IMR-90 (cell line): ENCODE measurements around the gene TOP2A. TPM values are rescaled to one million over a fixed set of nuclear protein-coding genes. Genes with fewer than 3 reads are reported as not detected.
A peak's percentile ranks its signal among the peaks of the same experiment; 100 is the strongest.

ENCODE experiments used
- ATAC-seq: fragments of 200-7000 bp; cut with Tn5 transposase; 2 replicates; pipeline ENCODE4 v1.9.1; 2020; ENCODE audit warnings: low read depth, mild to moderate bottlenecking, moderate library complexity
- BruUV-seq: library from RNA; stranded (reverse); fragments of 400-500 nt; replicated peaks from 2 replicates; lab custom pipeline; 2021; lab: Mats Ljungman, UMichigan
- CTCF ChIA-PET: fragments of 300-600 bp; formaldehyde crosslinking; extraction: SDS; loops from one replicate; lab custom pipeline; 2021; ENCODE audit warnings: antibody characterized with exemption; lab: Yijun Ruan, JAX
- POLR2A ChIA-PET: fragments of 300-600 bp; sonication (Branson Sonifier 250); formaldehyde crosslinking; loops from one replicate; lab custom pipeline; 2022; ENCODE audit warnings: antibody characterized with exemption; ENCODE audit not compliant: unreplicated experiment; lab: Charles Lee
- DNase-seq: peaks from one replicate; pipeline ENCODE4 v3.0.0; 2013
- H2AFZ ChIP-seq: replicated peaks from 2 replicates; pipeline ENCODE3; 2013; ENCODE audit warnings: low read length, mild to moderate bottlenecking; ENCODE audit not compliant: poor library complexity
- H2AK5ac ChIP-seq: 2 replicates; pipeline ENCODE4 v1.6.1; 2013; ENCODE audit warnings: low read depth, low read length, inconsistent platforms
- H2AK9ac ChIP-seq: replicated peaks from 2 replicates; pipeline ENCODE3; 2013; ENCODE audit warnings: mild to moderate bottlenecking, low read depth, low read length, moderate library complexity; ENCODE audit not compliant: poor library complexity
- H2BK120ac ChIP-seq: 2 replicates; pipeline ENCODE4 v1.6.1; 2013; ENCODE audit warnings: low read depth, low read length, inconsistent platforms
- H2BK15ac ChIP-seq: 3 replicates; pipeline ENCODE4 v1.6.1; 2013; ENCODE audit warnings: low read depth, low read length, inconsistent platforms
- H2BK20ac ChIP-seq: 2 replicates; pipeline ENCODE4 v1.6.1; 2013; ENCODE audit warnings: low read depth, mild to moderate bottlenecking, inconsistent platforms, low read length, moderate library complexity
- H2BK5ac ChIP-seq: 2 replicates; pipeline ENCODE4 v1.6.1; 2013; ENCODE audit warnings: mild to moderate bottlenecking, low read depth, low read length, inconsistent platforms; ENCODE audit not compliant: poor library complexity, severe bottlenecking
- H3K14ac ChIP-seq: replicated peaks from 2 replicates; pipeline ENCODE4 v1.6.1; 2013; ENCODE audit warnings: low read depth, low read length, inconsistent platforms
- H3K18ac ChIP-seq: 2 replicates; pipeline ENCODE4 v1.6.1; 2013; ENCODE audit warnings: low read depth, low read length, control low read depth
- H3K23ac ChIP-seq: 2 replicates; pipeline ENCODE4 v1.6.1; 2013; ENCODE audit warnings: low read depth, low read length, inconsistent platforms
- H3K27ac ChIP-seq: 2 replicates; pipeline ENCODE4 v1.5.1; 2013; ENCODE audit warnings: mild to moderate bottlenecking, control low read depth, low read length; ENCODE audit not compliant: insufficient read depth
- H3K27me3 ChIP-seq: 2 replicates; pipeline ENCODE4 v1.6.1; 2013; ENCODE audit warnings: low read length; ENCODE audit not compliant: control insufficient read depth, insufficient read depth
- H3K36me3 ChIP-seq: 2 replicates; pipeline ENCODE4 v1.6.1; 2013; ENCODE audit warnings: low read length, mixed read lengths; ENCODE audit not compliant: control insufficient read depth, insufficient read depth
- H3K4ac ChIP-seq: 2 replicates; pipeline ENCODE4 v1.6.1; 2013; ENCODE audit warnings: low read depth, low read length, inconsistent platforms
- H3K4me1 ChIP-seq: 2 replicates; pipeline ENCODE4 v1.6.1; 2013; ENCODE audit warnings: low read length, mixed read lengths; ENCODE audit not compliant: control insufficient read depth, insufficient read depth
- H3K4me2 ChIP-seq: 2 replicates; pipeline ENCODE4 v1.6.1; 2013; ENCODE audit warnings: low read depth, mild to moderate bottlenecking, control low read depth, low read length, moderate library complexity
- H3K4me3 ChIP-seq: 2 replicates; pipeline ENCODE4 v1.5.1; 2013; ENCODE audit warnings: low read depth, mild to moderate bottlenecking, control low read depth, low read length, moderate library complexity; ENCODE audit not compliant: insufficient read depth
- H3K56ac ChIP-seq: 2 replicates; pipeline ENCODE4 v1.6.1; 2013; ENCODE audit warnings: low read length, inconsistent platforms; ENCODE audit not compliant: insufficient read depth; ENCODE audit errors: extremely low read depth
- H3K79me1 ChIP-seq, 2 experiments: 2 replicates each; pipeline ENCODE4 v1.6.1; 2013; ENCODE audit warnings: low read length in 2 of 2, inconsistent platforms in 1 of 2, low read depth in 1 of 2
- H3K9ac ChIP-seq: 2 replicates; pipeline ENCODE4 v1.6.1; 2013; ENCODE audit warnings: low read depth, low read length, control low read depth
- H3K9me1 ChIP-seq: 2 replicates; pipeline ENCODE4 v1.6.1; 2013; ENCODE audit warnings: low read length, inconsistent platforms; ENCODE audit not compliant: insufficient read depth
- H3K9me3 ChIP-seq: 2 replicates; pipeline ENCODE4 v1.6.1; 2013; ENCODE audit warnings: low read length; ENCODE audit not compliant: control insufficient read depth, insufficient read depth
- H4K20me1 ChIP-seq: 2 replicates; pipeline ENCODE4 v1.6.1; 2013; ENCODE audit warnings: low read length, inconsistent platforms; ENCODE audit not compliant: insufficient read depth
- H4K5ac ChIP-seq: 2 replicates; pipeline ENCODE4 v1.6.1; 2013; ENCODE audit warnings: mild to moderate bottlenecking, low read depth, low read length, control low read depth
- H4K8ac ChIP-seq, 2 experiments: 2 replicates each; pipeline ENCODE4 v1.6.1; 2013; ENCODE audit warnings: low read depth in 2 of 2, low read length in 2 of 2, control low read depth in 1 of 2, inconsistent platforms in 1 of 2
- H4K91ac ChIP-seq: 2 replicates; pipeline ENCODE4 v1.6.1; 2013; ENCODE audit warnings: low read depth, low read length, inconsistent platforms; ENCODE audit not compliant: insufficient read depth
- CEBPB ChIP-seq: IDR thresholded peaks from 2 replicates; pipeline ENCODE4 v1.6.1; 2012; ENCODE audit warnings: low read depth, low read length, improper control_type of control experiment
- CHD1 ChIP-seq: IDR thresholded peaks from 2 replicates; pipeline ENCODE4 v1.6.1; 2012; ENCODE audit warnings: low read depth, low read length, improper control_type of control experiment
- CTCF ChIP-seq: conservative IDR thresholded peaks from 2 replicates; pipeline ENCODE4 v1.5.1; 2012; ENCODE audit warnings: mild to moderate bottlenecking, low read depth, low read length, improper control_type of control experiment
- FOS ChIP-seq: fragments of 150-350 bp; IDR thresholded peaks from 2 replicates; pipeline ENCODE4 v1.6.1; 2016; ENCODE audit warnings: low read depth, low read length
- MAFK ChIP-seq: IDR thresholded peaks from 2 replicates; pipeline ENCODE4 v1.6.1; 2012; ENCODE audit warnings: low read depth, low read length, improper control_type of control experiment
- MAZ ChIP-seq: IDR thresholded peaks from 2 replicates; pipeline ENCODE4 v1.6.1; 2012; ENCODE audit warnings: low read depth, mild to moderate bottlenecking, low read length, improper control_type of control experiment, moderate library complexity, borderline replicate concordance
- NFE2L2 ChIP-seq: fragments of 150-350 bp; IDR thresholded peaks from 2 replicates; pipeline ENCODE4 v1.6.1; 2016; ENCODE audit warnings: low read depth, mild to moderate bottlenecking, low read length
- POLR2A ChIP-seq: IDR thresholded peaks from 2 replicates; pipeline ENCODE4 v1.6.1; 2012; ENCODE audit warnings: mild to moderate bottlenecking, low read depth, low read length
- RAD21 ChIP-seq: IDR thresholded peaks from 2 replicates; pipeline ENCODE4 v1.6.1; 2012; ENCODE audit warnings: low read length, improper control_type of control experiment
- RCOR1 ChIP-seq: IDR thresholded peaks from 2 replicates; pipeline ENCODE4 v1.6.1; 2012; ENCODE audit warnings: mild to moderate bottlenecking, low read length, improper control_type of control experiment; ENCODE audit not compliant: insufficient replicate concordance
- USF2 ChIP-seq: fragments of 150-350 bp; IDR thresholded peaks from 2 replicates; pipeline ENCODE4 v1.6.1; 2017; ENCODE audit warnings: mild to moderate bottlenecking, antibody characterized with exemption, low read length, low read depth
- WGBS, 2 experiments: methylation state at CpG; one replicate each; pipeline versions ENCODE4 v1.1.5 to v1.1.7; 2013; ENCODE audit warnings: missing lambda C conversion rate in 2 of 2; ENCODE audit not compliant: insufficient read length in 1 of 2; ENCODE audit errors: extremely low coverage in 2 of 2; 5-methylcytosine and 5-hydroxymethylcytosine counted together
- dilution Hi-C: fragments of 300-500 bp; cut with HindIII; formaldehyde crosslinking; loops from one replicate; pipeline ENCODE4 v1.14.3; 2018; ENCODE audit warnings: low sequenced_read_pairs; ENCODE audit not compliant: unreplicated experiment
- in situ Hi-C: fragments of 300-500 bp; cut with MboI; formaldehyde crosslinking; loops from 3 replicates; pipeline ENCODE4 v1.14.3; 2019; ENCODE audit warnings: low sequenced_read_pairs, inconsistent platforms, mixed read lengths
- intact Hi-C: fragments of 100-400 bp; cut with micrococcal nuclease; formaldehyde crosslinking; loops from 2 replicates; pipeline ENCODE4 v1.10.0; 2022
- polyA plus RNA-seq, 3 experiments: library from polyadenylated mRNA; depleted of rRNA; stranded (reverse); fragments of >200 nt; gene quantifications; 2 replicates each; pipeline ENCODE4 v1.2.3, GENCODE V29; 2012; ENCODE audit warnings: low replicate concordance in 1 of 3
- total RNA-seq: library from RNA; depleted of rRNA; stranded (reverse); fragments of >200 nt; gene quantifications from 2 replicates; pipeline ENCODE4 v1.2.3, GENCODE V29; 2012
- TF ChIP-seq, protein P1 (sequence below): fragments of 150-350 bp; IDR thresholded peaks from 2 replicates; pipeline ENCODE4 v1.6.1; 2016; ENCODE audit warnings: low read depth, mild to moderate bottlenecking, low read length, moderate library complexity, borderline replicate concordance

The TOP2A gene
- total and polyA plus RNA-seq, 2 of the 4 experiments (the other 2 are of a cell fraction), result 43.4 to 68.5 TPM

- Histone ChIP-seq H3K79me1 (peaks cover 0 to 1% of the 10 kb centered on the region in 2 experiments; a peak in 1 of 4 replicates), H2AFZ (peak overlapping the region; percentile 54), H3K14ac (peak overlapping the region; percentile 52; the same call in 1 of the 2 replicates), H2BK5ac (no peak overlapping the region), H3K4me2 (no peak overlapping the region), H3K23ac (no peak overlapping the region), H3K27ac (no peak overlapping the region), H2BK15ac (no peak overlapping the region; the same call in 2 of the 3 replicates), H4K91ac (no peak overlapping the region), H3K36me3 (no peaks in the 10 kb centered on the region), H3K56ac (no peak overlapping the region), H4K20me1 (no peaks in the 10 kb centered on the region), H3K9me1 (peaks cover 7% of the 10 kb centered on the region; the same call in 1 of the 2 replicates), H3K4ac (peak overlapping the region; percentile 68), H3K4me1 (peaks cover 8% of the 10 kb centered on the region), H4K8ac (no peak overlapping the region), H3K9me3 (no peaks in the 10 kb centered on the region), H3K18ac (no peak overlapping the region), H2AK9ac (peak overlapping the region; percentile 65), H3K4me3 (no peak overlapping the region), H3K27me3 (no peaks in the 10 kb centered on the region), H4K5ac (no peak overlapping the region), H2BK20ac (no peak overlapping the region), H2AK5ac (0 out of 2 replicates have a peak overlapping the region, but pooled peaks have one; percentile 4), H3K9ac (no peak overlapping the region), H2BK120ac (no peak overlapping the region)
- in situ Hi-C loops (no loop called here), intact Hi-C loops (no loop called here), dilution Hi-C loops (no loop called here)
- 67% methylated on average over 1 of the region's 5 CpGs; no CpG with 5 or more reads in 1 of the 2 experiments for WGBS, 2 experiments
- BruUV-seq, result no TSS peak
- POLR2A ChIA-PET, result no interaction called here
- ATAC-seq (no peak), DNase-seq (peak; percentile 26)
- CTCF ChIA-PET, result interaction anchor here (1.1 to 1.5 kb wide), 2 partner anchors 39 to 83 kb away, joined by 3 to 7 read pairs; no protein-coding TSS in a partner anchor
- TF ChIP-seq RAD21, result no peak
- no peak for TF ChIP-seq POLR2A
- TF ChIP-seq USF2, result no peak
- no peak for TF ChIP-seq MAZ
- TF ChIP-seq CEBPB, result no peak
- no peak for TF ChIP-seq CHD1
- no peak for TF ChIP-seq FOS
- TF ChIP-seq NFE2L2, result no peak
- TF ChIP-seq RCOR1, result no peak
- TF ChIP-seq, protein P1, sequence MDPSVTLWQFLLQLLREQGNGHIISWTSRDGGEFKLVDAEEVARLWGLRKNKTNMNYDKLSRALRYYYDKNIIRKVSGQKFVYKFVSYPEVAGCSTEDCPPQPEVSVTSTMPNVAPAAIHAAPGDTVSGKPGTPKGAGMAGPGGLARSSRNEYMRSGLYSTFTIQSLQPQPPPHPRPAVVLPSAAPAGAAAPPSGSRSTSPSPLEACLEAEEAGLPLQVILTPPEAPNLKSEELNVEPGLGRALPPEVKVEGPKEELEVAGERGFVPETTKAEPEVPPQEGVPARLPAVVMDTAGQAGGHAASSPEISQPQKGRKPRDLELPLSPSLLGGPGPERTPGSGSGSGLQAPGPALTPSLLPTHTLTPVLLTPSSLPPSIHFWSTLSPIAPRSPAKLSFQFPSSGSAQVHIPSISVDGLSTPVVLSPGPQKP, result no peak
- no peak for TF ChIP-seq MAFK
- TF ChIP-seq CTCF, result no peak
These were observed 19.5 kb upstream of the TOP2A start for GRCh38 chr17:40437095-40437732.
